ENCODE results near the gene C9orf40. TPM values are rescaled to one million over a fixed set of nuclear protein-coding genes. Genes with fewer than 3 reads are reported as not detected.

C9orf40 gene
- total RNA-seq, 4 donors from 2014 or later = 2.5 to 5.3 (median 4.1) TPM

- Histone ChIP-seq H3K4me1 (peaks cover 0 to 4% (median 0%) of the 10 kb centered on the region in 3 donors), H3K27me3 (no peaks in the 10 kb centered on the region), H3K4me3 (no peak overlapping the region), H3K36me3 (no peaks in the 10 kb centered on the region), H3K9me3 (no peaks in the 10 kb centered on the region), H3K27ac (no peak overlapping the region)
- TF ChIP-seq POLR2A (IDR thresholded peaks at IDR 0.05) = no peak
- TF ChIP-seq, protein P1, sequence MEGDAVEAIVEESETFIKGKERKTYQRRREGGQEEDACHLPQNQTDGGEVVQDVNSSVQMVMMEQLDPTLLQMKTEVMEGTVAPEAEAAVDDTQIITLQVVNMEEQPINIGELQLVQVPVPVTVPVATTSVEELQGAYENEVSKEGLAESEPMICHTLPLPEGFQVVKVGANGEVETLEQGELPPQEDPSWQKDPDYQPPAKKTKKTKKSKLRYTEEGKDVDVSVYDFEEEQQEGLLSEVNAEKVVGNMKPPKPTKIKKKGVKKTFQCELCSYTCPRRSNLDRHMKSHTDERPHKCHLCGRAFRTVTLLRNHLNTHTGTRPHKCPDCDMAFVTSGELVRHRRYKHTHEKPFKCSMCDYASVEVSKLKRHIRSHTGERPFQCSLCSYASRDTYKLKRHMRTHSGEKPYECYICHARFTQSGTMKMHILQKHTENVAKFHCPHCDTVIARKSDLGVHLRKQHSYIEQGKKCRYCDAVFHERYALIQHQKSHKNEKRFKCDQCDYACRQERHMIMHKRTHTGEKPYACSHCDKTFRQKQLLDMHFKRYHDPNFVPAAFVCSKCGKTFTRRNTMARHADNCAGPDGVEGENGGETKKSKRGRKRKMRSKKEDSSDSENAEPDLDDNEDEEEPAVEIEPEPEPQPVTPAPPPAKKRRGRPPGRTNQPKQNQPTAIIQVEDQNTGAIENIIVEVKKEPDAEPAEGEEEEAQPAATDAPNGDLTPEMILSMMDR (IDR thresholded peaks at IDR 0.05) = no peak
- DNase-seq = no peak
- intact Hi-C loops (cut with DNase I) = no loop called here
- 59 to 74% methylated on average over 3 of the region's 3 CpGs for WGBS, 2 donors
These were observed 31.6 kb downstream of the C9orf40 start for GRCh38 chr9:74920944-74921626.

DNA sequence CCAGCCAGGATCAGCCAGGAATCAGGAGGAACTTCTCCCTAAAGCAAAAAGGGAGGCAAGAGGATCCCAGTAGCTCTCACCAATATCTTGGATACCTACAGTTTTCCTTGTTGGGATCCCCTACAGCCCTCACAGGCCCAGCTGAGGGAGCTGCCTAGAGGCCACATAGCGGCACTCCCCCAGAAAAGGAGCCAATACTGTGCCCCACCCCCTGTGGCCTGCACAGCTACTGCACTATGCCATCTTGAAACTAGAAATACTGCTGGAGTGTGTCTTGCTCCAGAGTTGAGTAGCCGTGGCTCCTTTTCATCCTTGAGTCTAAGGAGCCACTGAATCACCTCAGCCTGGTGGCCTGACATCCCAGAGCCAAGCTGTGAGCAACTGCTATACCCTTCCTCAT is 42.7 kb downstream of the C9orf40 start:
- no peak overlapping the region for H3K27ac ChIP-seq
- no peaks in the 10 kb centered on the region for H3K4me1 ChIP-seq
- 75 to 100% methylated on average over 1 of the region's 2 CpGs for WGBS, 2 donors
- intact Hi-C loops (cut with DNase I) = no loop called here
- H3K9me3 ChIP-seq = peaks cover 0 to 14% (median 0%) of the 10 kb centered on the region in 3 donors
- peaks cover 0 to 14% (median 0%) of the 10 kb centered on the region in 4 donors for H3K27me3 ChIP-seq
- no peak overlapping the region for H3K4me3 ChIP-seq
- H3K36me3 ChIP-seq = no peaks in the 10 kb centered on the region
- no peak for TF ChIP-seq POLR2A (IDR thresholded peaks at IDR 0.05)
- TF ChIP-seq, protein P1 (IDR thresholded peaks at IDR 0.05) = no peak
- DNase-seq = no peak

- Histone ChIP-seq H3K27me3 (peaks cover 0 to 14% (median 0%) of the 10 kb centered on the region in 4 donors), H3K36me3 (no peaks in the 10 kb centered on the region), H3K4me3 (no peak overlapping the region), H3K27ac (no peak overlapping the region), H3K4me1 (no peaks in the 10 kb centered on the region), H3K9me3 (peaks cover 0 to 14% (median 0%) of the 10 kb centered on the region in 3 donors)
- DNase-seq = no peak
- TF ChIP-seq POLR2A (IDR thresholded peaks at IDR 0.05) = no peak
- TF ChIP-seq, protein P1 (IDR thresholded peaks at IDR 0.05) = no peak
- 75 to 80% methylated on average over 4 of the region's 4 CpGs for WGBS, 2 donors
- intact Hi-C loops (cut with DNase I) = no loop called here
These were observed 44.0 kb downstream of the C9orf40 start for GRCh38 chr9:74908665-74909064.

GRCh38 chr9:74907085-74907484 is 45.6 kb downstream of the C9orf40 start:
- H3K27me3 ChIP-seq = peaks cover 0 to 14% (median 0%) of the 10 kb centered on the region in 4 donors
- H3K4me3 ChIP-seq = no peak overlapping the region
- intact Hi-C loops (cut with DNase I) = no loop called here
- H3K27ac ChIP-seq = no peak overlapping the region
- peaks cover 0 to 8% (median 0%) of the 10 kb centered on the region in 3 donors for H3K9me3 ChIP-seq
- WGBS, 2 donors = 50 to 63% methylated on average over 3 of the region's 3 CpGs
- no peaks in the 10 kb centered on the region for H3K36me3 ChIP-seq
- H3K4me1 ChIP-seq = no peaks in the 10 kb centered on the region
- no peak for DNase-seq
- TF ChIP-seq, protein P1 (IDR thresholded peaks at IDR 0.05) = no peak
- no peak for TF ChIP-seq POLR2A (IDR thresholded peaks at IDR 0.05)

DNA sequence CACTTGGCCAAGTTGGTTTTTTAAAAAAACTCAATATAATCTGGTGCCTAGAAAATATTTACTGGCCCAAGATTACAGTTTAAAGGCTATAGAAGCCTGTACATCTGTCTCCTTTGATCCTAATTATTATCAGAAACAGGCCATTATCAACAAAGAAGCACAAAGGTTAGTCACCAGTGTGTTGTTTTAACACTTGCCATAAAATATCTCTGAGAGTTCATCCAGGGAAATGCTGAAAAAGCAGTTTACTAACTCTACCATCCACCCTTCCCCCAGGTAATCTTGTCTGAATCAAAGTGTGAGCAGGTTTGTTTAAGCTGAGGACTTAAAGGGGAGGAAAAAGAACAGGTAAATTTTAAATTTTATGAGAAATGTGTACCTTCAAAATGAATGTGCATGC is 51.7 kb downstream of the C9orf40 start:
- Histone ChIP-seq H3K27me3 (peaks cover 0 to 8% (median 0%) of the 10 kb centered on the region in 4 donors), H3K27ac (no peak overlapping the region), H3K4me1 (no peaks in the 10 kb centered on the region), H3K4me3 (no peak overlapping the region), H3K9me3 (no peaks in the 10 kb centered on the region), H3K36me3 (no peaks in the 10 kb centered on the region)
- no peak for TF ChIP-seq POLR2A (IDR thresholded peaks at IDR 0.05)
- TF ChIP-seq, protein P1 (IDR thresholded peaks at IDR 0.05) = no peak
- DNase-seq = no peak
- intact Hi-C loops (cut with DNase I) = no loop called here

Other genes starting within 250 kb of the C9orf40 start
- 1 to 10 TPM in 2 of 4 donors, under 1 TPM in 2; 0.27 to 1.6 (median 1.2) TPM for gene TRPM6, start 65.0 kb downstream of the C9orf40 start, total RNA-seq
- 10 to 100 TPM; 16.0 to 28.4 (median 23.8) TPM for gene CARNMT1, start 75.4 kb upstream of the C9orf40 start, total RNA-seq
- gene NMRK1, start 135.2 kb upstream of the C9orf40 start, total RNA-seq = 10 to 100 TPM; 23.1 to 36.4 (median 29.5) TPM
- gene OSTF1, start 135.6 kb upstream of the C9orf40 start, total RNA-seq = 100 to 1,000 TPM in 2 of 4 donors, 10 to 100 TPM in 2; 70.1 to 100 (median 86.0) TPM

Data from esophagus squamous epithelium (tissue), 5 donors.